Measurements from ENCODE around the gene BICDL1. TPM values are rescaled to one million over a fixed set of nuclear protein-coding genes. Genes with fewer than 3 reads are reported as not detected.

Gene BICDL1
- total RNA-seq, 1 experiment from 2014 or later, result 14.2 TPM

DNA sequence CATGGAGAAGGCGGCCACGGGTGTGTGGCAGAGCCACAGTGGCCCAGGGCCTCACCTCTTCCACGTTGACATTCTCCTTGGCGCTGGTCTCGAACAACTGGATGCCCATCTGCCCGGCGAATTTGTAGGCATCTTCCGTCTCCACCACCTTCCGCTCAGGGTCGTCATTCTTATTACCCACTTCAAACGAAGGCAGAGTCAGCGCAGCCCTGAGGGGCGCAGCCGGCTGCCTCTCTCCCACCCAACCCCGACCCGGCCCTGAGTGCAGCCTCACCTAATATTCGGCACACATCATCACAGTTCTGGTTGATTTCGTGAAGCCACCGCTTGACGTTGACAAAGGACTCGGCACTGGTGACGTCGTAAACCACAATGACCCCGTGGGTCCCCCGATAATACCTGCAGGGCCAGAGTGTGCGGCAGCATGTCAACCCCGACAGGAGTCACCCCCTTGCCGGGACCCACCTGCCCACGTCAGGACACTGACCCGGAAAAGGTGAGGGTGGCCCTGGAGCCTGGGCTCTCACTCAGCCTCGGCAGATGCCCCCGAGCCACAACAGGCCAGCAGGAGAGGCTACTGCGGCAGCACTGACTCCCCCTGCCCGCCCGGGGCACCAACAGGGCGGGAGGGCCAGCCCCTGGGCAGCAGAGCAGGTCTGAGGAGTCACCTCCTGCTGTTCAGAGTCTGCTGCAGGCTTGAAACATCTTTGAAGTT is 109.9 kb downstream of the BICDL1 start:
- intact Hi-C loops (cut with micrococcal nuclease; ENCODE audit: unreplicated experiment), result no loop called here
- peaks cover 7% of the 10 kb centered on the region for H3K36me3 ChIP-seq (ENCODE audit: control insufficient read depth, insufficient read depth, low read length)
- H3K27ac Mint-ChIP-seq (ENCODE audit: unreplicated experiment), result no peak overlapping the region
- H3K27me3 ChIP-seq (replicated peaks; ENCODE audit: control insufficient read depth, insufficient read depth, low read length), result no peaks in the 10 kb centered on the region
- H3K9me3 ChIP-seq, result no peaks in the 10 kb centered on the region
- no peak overlapping the region for H3K4me3 ChIP-seq (ENCODE audit: low read depth, low read length)
- CTCF ChIA-PET, result no interaction called here
- no TSS peak for BruUV-seq (replicated peaks)
- H3K4me3 Mint-ChIP-seq (ENCODE audit: unreplicated experiment), result no peak overlapping the region
- H3K9me3 Mint-ChIP-seq (ENCODE audit: unreplicated experiment), result no peaks in the 10 kb centered on the region
- H3K36me3 Mint-ChIP-seq (ENCODE audit: insufficient read depth, unreplicated experiment), result peaks cover 79% of the 10 kb centered on the region
- no peaks in the 10 kb centered on the region for H3K27me3 Mint-ChIP-seq (ENCODE audit: insufficient read depth, unreplicated experiment)
- no peak for DNase-seq
- POLR2A ChIA-PET, result no interaction called here
- TF ChIP-seq, protein P1, sequence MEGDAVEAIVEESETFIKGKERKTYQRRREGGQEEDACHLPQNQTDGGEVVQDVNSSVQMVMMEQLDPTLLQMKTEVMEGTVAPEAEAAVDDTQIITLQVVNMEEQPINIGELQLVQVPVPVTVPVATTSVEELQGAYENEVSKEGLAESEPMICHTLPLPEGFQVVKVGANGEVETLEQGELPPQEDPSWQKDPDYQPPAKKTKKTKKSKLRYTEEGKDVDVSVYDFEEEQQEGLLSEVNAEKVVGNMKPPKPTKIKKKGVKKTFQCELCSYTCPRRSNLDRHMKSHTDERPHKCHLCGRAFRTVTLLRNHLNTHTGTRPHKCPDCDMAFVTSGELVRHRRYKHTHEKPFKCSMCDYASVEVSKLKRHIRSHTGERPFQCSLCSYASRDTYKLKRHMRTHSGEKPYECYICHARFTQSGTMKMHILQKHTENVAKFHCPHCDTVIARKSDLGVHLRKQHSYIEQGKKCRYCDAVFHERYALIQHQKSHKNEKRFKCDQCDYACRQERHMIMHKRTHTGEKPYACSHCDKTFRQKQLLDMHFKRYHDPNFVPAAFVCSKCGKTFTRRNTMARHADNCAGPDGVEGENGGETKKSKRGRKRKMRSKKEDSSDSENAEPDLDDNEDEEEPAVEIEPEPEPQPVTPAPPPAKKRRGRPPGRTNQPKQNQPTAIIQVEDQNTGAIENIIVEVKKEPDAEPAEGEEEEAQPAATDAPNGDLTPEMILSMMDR (IDR thresholded peaks at IDR 0.05; ENCODE audit: insufficient read depth in 1 of 2, low read depth in 1 of 2, low read length in 1 of 2, severe bottlenecking in 1 of 2, unreplicated experiment in 1 of 2), result no peak
- H3K4me1 Mint-ChIP-seq (ENCODE audit: low read depth, unreplicated experiment), result peaks cover 2% of the 10 kb centered on the region
- peaks cover 5% of the 10 kb centered on the region; the same call in 1 of the 2 replicates for H3K4me1 ChIP-seq

DNA sequence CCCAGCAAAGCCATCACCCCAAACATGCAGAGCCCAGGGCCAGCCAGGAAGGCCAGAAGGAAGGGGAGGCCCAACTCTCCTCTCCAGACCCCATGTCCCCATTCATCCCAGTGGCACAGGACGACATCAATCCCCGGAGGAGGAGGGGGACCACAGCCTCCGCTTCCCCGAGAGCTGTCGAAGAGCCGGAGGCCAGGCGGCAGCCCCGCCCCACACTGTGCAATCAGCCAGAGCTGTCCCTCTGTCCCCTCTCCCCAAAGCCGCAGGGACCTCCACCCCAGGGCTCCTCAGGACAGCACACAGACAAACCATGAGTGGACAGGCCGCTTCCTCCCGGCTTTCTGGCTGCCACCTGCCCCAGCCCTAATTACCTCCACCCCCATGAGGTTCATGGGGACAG is 110.7 kb downstream of the BICDL1 start:
- DNase-seq, result no peak
- Mint-ChIP-seq H3K9me3 (ENCODE audit: unreplicated experiment) (no peaks in the 10 kb centered on the region), H3K4me3 (ENCODE audit: unreplicated experiment) (no peak overlapping the region), H3K36me3 (ENCODE audit: insufficient read depth, unreplicated experiment) (peaks cover 81% of the 10 kb centered on the region), H3K27me3 (ENCODE audit: insufficient read depth, unreplicated experiment) (no peaks in the 10 kb centered on the region), H3K27ac (ENCODE audit: unreplicated experiment) (no peak overlapping the region), H3K4me1 (ENCODE audit: low read depth, unreplicated experiment) (peaks cover 7% of the 10 kb centered on the region)
- ChIA-PET CTCF (no interaction called here), POLR2A (no interaction called here)
- peaks cover 14% of the 10 kb centered on the region for H3K4me1 ChIP-seq
- no peaks in the 10 kb centered on the region for H3K9me3 ChIP-seq
- intact Hi-C loops (cut with micrococcal nuclease; ENCODE audit: unreplicated experiment), result no loop called here
- BruUV-seq (replicated peaks), result no TSS peak
- TF ChIP-seq, protein P1 (IDR thresholded peaks at IDR 0.05; ENCODE audit: insufficient read depth in 1 of 2, low read depth in 1 of 2, low read length in 1 of 2, severe bottlenecking in 1 of 2, unreplicated experiment in 1 of 2), result no peak
- H3K36me3 ChIP-seq (ENCODE audit: control insufficient read depth, insufficient read depth, low read length), result peaks cover 7% of the 10 kb centered on the region
- H3K4me3 ChIP-seq (ENCODE audit: low read depth, low read length), result no peak overlapping the region
- no peaks in the 10 kb centered on the region for H3K27me3 ChIP-seq (replicated peaks; ENCODE audit: control insufficient read depth, insufficient read depth, low read length)

DNA sequence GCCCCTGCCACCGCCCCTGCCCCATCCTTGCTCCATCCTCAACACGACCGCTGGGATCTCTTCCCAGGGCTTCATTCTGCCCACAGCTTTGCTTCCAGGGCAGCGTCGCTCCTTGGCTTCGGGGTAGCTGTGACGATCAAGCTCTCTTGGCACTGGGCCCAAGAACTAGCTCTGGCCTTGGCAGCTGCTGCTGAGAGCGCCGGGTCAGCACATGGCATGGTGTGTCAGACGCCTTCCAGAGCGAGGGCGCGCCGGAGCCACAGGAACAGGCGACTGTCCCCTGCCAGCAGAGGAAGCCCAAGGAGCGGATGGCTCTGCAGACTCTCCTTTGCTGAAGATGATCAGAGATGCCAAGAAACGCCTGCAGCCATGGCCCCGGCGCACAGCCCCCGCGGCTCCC is 111.6 kb downstream of the BICDL1 start:
- intact Hi-C loops (cut with micrococcal nuclease; ENCODE audit: unreplicated experiment), result no loop called here
- no peak for DNase-seq
- ChIA-PET CTCF (no interaction called here), POLR2A (no interaction called here)
- Histone ChIP-seq H3K9me3 (no peaks in the 10 kb centered on the region), H3K36me3 (ENCODE audit: control insufficient read depth, insufficient read depth, low read length) (peaks cover 7% of the 10 kb centered on the region), H3K4me3 (ENCODE audit: low read depth, low read length) (no peak overlapping the region), H3K27me3 (replicated peaks; ENCODE audit: control insufficient read depth, insufficient read depth, low read length) (no peaks in the 10 kb centered on the region), H3K4me1 (peaks cover 22% of the 10 kb centered on the region)
- Mint-ChIP-seq H3K9me3 (ENCODE audit: unreplicated experiment) (no peaks in the 10 kb centered on the region), H3K27me3 (ENCODE audit: insufficient read depth, unreplicated experiment) (no peaks in the 10 kb centered on the region), H3K4me1 (ENCODE audit: low read depth, unreplicated experiment) (peaks cover 14% of the 10 kb centered on the region), H3K4me3 (ENCODE audit: unreplicated experiment) (no peak overlapping the region), H3K36me3 (ENCODE audit: insufficient read depth, unreplicated experiment) (peaks cover 84% of the 10 kb centered on the region), H3K27ac (ENCODE audit: unreplicated experiment) (no peak overlapping the region)
- BruUV-seq (replicated peaks), result no TSS peak
- TF ChIP-seq, protein P1 (IDR thresholded peaks at IDR 0.05; ENCODE audit: insufficient read depth in 1 of 2, low read depth in 1 of 2, low read length in 1 of 2, severe bottlenecking in 1 of 2, unreplicated experiment in 1 of 2), result no peak
